Transverse colon (tissue), 4 donors: Measurements from ENCODE around the gene STX8. TPM values are rescaled to one million over a fixed set of nuclear protein-coding genes. Genes with fewer than 3 reads are reported as not detected.

Experiments used
- DNase-seq: peaks from one replicate; pipeline ENCODE4 v3.0.0-alpha.2; 2019
- H3K27ac ChIP-seq, 4 donors: fragments of 200-600 bp; sonication (generic); 2 replicates each; pipeline ENCODE4 v1.5.1; 2016 to 2018; ENCODE audit warnings: inconsistent platforms in 4 of 4
- H3K27me3 ChIP-seq: fragments of 200-600 bp; sonication (generic); 2 replicates; pipeline ENCODE4 v1.5.1; 2017; ENCODE audit warnings: inconsistent platforms
- H3K36me3 ChIP-seq, 4 donors: fragments of 200-600 bp; sonication (generic); 2 replicates each; pipeline ENCODE4 v1.5.1; 2017 to 2019; ENCODE audit warnings: inconsistent platforms in 4 of 4
- H3K4me1 ChIP-seq, 4 donors: fragments of 200-600 bp; sonication (generic); 2 replicates each; pipeline ENCODE4 v1.5.1; 2017 to 2020; ENCODE audit warnings: inconsistent platforms in 4 of 4
- H3K4me3 ChIP-seq, 4 donors: fragments of 200-600 bp; sonication (generic); 1 replicate in 1 of 4; 2 replicates in 3 of 4; pipeline versions ENCODE4 v1.5.1 to v1.6.1; 2017 to 2019; ENCODE audit warnings: inconsistent platforms in 4 of 4
- H3K9me3 ChIP-seq, 2 donors: fragments of 200-600 bp; sonication (generic); 2 replicates each; pipeline ENCODE4 v1.5.1; 2017 to 2019; ENCODE audit warnings: inconsistent platforms in 2 of 2
- EP300 ChIP-seq: sonication (generic); formaldehyde crosslinking; IDR thresholded peaks from one replicate; pipeline ENCODE4 v1.6.1; 2017; ENCODE audit warnings: antibody characterized with exemption, low read depth
- POLR2A ChIP-seq: fragments of 450-650 bp; IDR thresholded peaks from one replicate; pipeline ENCODE4 v1.6.1; 2016; ENCODE audit warnings: antibody characterized with exemption, mild to moderate bottlenecking, moderate library complexity
- POLR2AphosphoS5 ChIP-seq, 3 donors: sonication (generic); formaldehyde crosslinking; IDR thresholded peaks; one replicate each; pipeline ENCODE4 v1.6.1; 2016; ENCODE audit warnings: antibody characterized with exemption in 3 of 3
- WGBS, 2 donors: methylation state at CpG; one replicate each; pipeline ENCODE4 v1.1.5; 2018; ENCODE audit warnings: low coverage in 1 of 2; 5-methylcytosine and 5-hydroxymethylcytosine counted together
- in situ Hi-C, 4 donors: fragments of 200-750 bp; cut with MboI; loops; one replicate each; pipeline versions ENCODE4 v1.15.0 to v1.15.1; 2017; ENCODE audit warnings: low sequenced_read_pairs in 3 of 4, low pct_ligation_motif_present in 1 of 4, low pct_unique_long_range_greater_than_20kb in 1 of 4
- intact Hi-C: fragments of 100-400 bp; cut with DNase I; formaldehyde crosslinking; loops from one replicate; pipeline ENCODE4 v1.15.1; 2023; ENCODE audit warnings: low total_unique reads
- total RNA-seq, 4 donors: library from RNA; depleted of rRNA; stranded (reverse); fragments of >200 nt; gene quantifications; one replicate each; pipeline ENCODE4 v1.1.0, GENCODE V29; 2016
- TF ChIP-seq, protein P1 (sequence below), 5 experiments: fragments of 200-600 bp in 3 of 5; fragments of 450-650 bp in 2 of 5; sonication (generic) in 3 of 5; IDR thresholded peaks; 1 replicate in 2 of 5; 2 replicates in 3 of 5; pipeline ENCODE4 v1.5.1; 2016 to 2017; ENCODE audit warnings: antibody characterized with exemption in 5 of 5, inconsistent platforms in 3 of 5, mild to moderate bottlenecking in 2 of 5, moderate library complexity in 1 of 5

Gene STX8
- total RNA-seq, 4 donors from 2014 or later: 18.0 to 53.8 (median 38.3) TPM

DNA sequence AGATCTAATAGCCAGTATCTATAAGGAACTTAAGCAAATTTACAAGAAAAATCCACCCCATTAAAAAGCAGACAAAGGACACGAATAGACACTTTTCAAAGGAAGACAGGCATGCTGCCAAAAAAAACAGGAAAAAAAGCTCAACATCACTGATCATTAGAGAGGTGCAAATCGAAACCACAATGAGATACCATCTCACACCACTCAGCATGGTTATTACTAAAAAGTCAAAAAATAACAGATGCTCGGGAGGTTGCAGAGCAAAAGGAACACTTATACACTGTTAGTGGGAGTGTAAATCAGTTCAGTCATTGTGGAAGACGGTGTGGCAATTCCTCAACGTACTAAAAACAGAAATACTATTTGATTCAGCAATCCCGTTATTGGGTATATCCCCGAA, 9.6 kb downstream of the STX8 start:
- no peaks in the 10 kb centered on the region for H3K27me3 ChIP-seq
- peaks cover 0 to 11% (median 3%) of the 10 kb centered on the region in 4 donors for H3K36me3 ChIP-seq
- no peak overlapping the region for H3K27ac ChIP-seq
- H3K4me1 ChIP-seq: no peaks in the 10 kb centered on the region
- 54 to 73% methylated on average over 5 to 7 of the region's 7 CpGs for WGBS, 2 donors
- no peaks in the 10 kb centered on the region for H3K9me3 ChIP-seq
- TF ChIP-seq EP300 (no peak), POLR2AphosphoS5 (IDR thresholded peaks at IDR 0.05) (no peak), POLR2A (no peak)
- TF ChIP-seq, protein P1, sequence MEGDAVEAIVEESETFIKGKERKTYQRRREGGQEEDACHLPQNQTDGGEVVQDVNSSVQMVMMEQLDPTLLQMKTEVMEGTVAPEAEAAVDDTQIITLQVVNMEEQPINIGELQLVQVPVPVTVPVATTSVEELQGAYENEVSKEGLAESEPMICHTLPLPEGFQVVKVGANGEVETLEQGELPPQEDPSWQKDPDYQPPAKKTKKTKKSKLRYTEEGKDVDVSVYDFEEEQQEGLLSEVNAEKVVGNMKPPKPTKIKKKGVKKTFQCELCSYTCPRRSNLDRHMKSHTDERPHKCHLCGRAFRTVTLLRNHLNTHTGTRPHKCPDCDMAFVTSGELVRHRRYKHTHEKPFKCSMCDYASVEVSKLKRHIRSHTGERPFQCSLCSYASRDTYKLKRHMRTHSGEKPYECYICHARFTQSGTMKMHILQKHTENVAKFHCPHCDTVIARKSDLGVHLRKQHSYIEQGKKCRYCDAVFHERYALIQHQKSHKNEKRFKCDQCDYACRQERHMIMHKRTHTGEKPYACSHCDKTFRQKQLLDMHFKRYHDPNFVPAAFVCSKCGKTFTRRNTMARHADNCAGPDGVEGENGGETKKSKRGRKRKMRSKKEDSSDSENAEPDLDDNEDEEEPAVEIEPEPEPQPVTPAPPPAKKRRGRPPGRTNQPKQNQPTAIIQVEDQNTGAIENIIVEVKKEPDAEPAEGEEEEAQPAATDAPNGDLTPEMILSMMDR (IDR thresholded peaks at IDR 0.05): no peak
- no peak overlapping the region for H3K4me3 ChIP-seq
- in situ Hi-C loops (no loop called here), intact Hi-C loops (no loop called here)
- no peak for DNase-seq

DNA sequence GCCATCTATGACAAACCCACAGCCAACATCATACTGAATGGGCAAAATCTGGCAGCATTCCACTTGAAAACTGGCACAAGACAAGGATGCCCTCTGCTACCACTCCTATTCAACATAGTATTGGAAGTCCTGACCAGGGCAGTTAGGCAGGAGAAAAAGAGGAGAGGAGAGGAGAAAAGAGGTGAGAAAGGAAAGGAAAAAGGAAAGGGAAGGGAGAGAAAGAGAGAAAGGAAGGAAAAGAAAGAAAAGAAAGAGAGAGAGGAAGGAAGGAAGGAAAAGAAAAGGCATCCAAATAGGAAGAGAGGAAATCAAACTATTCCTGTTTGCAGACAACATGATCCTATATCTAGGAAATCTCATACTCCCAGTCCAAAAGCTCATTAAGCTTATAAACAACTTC, 11.5 kb downstream of the STX8 start:
- Histone ChIP-seq H3K36me3 (peaks cover 0 to 11% (median 3%) of the 10 kb centered on the region in 4 donors), H3K27ac (no peak overlapping the region), H3K4me1 (no peaks in the 10 kb centered on the region), H3K9me3 (no peaks in the 10 kb centered on the region), H3K27me3 (no peaks in the 10 kb centered on the region), H3K4me3 (no peak overlapping the region)
- in situ Hi-C loops: no loop called here
- no peak for DNase-seq
- intact Hi-C loops: no loop called here
- no peak for TF ChIP-seq POLR2AphosphoS5 (IDR thresholded peaks at IDR 0.05)
- no peak for TF ChIP-seq EP300
- TF ChIP-seq, protein P1 (IDR thresholded peaks at IDR 0.05): no peak
- no peak for TF ChIP-seq POLR2A

DNA sequence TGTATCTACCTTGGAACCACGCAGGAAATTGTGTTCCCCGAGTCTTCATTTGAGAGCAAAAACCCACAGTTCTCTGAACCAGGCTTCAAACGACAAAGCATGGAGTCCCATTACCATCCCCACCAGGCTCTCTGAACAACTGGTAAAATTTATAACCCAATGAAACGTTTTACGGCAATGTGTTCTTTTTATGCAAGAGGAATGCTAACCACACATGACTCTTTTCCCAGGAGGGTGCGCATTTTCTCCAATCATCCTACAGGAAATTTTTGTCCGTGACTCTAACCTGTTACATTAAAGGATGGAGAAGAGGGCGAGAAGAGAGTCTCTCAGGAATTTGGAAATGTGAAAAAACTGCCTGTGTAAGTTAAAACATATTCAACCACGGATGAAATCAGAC, 17.8 kb downstream of the STX8 start:
- no peak for DNase-seq
- no peaks in the 10 kb centered on the region for H3K27me3 ChIP-seq
- in situ Hi-C loops (no loop called here), intact Hi-C loops (no loop called here)
- H3K9me3 ChIP-seq: no peaks in the 10 kb centered on the region
- H3K27ac ChIP-seq: no peak overlapping the region
- 86 to 88% methylated on average over 6 to 9 of the region's 9 CpGs for WGBS, 2 donors
- peaks cover 0 to 3% (median 1%) of the 10 kb centered on the region in 4 donors for H3K4me1 ChIP-seq
- no peak overlapping the region for H3K4me3 ChIP-seq
- TF ChIP-seq EP300: no peak
- no peak for TF ChIP-seq POLR2A
- no peak for TF ChIP-seq POLR2AphosphoS5 (IDR thresholded peaks at IDR 0.05)
- TF ChIP-seq, protein P1 (IDR thresholded peaks at IDR 0.05): no peak
- H3K36me3 ChIP-seq: no peaks in the 10 kb centered on the region

DNA sequence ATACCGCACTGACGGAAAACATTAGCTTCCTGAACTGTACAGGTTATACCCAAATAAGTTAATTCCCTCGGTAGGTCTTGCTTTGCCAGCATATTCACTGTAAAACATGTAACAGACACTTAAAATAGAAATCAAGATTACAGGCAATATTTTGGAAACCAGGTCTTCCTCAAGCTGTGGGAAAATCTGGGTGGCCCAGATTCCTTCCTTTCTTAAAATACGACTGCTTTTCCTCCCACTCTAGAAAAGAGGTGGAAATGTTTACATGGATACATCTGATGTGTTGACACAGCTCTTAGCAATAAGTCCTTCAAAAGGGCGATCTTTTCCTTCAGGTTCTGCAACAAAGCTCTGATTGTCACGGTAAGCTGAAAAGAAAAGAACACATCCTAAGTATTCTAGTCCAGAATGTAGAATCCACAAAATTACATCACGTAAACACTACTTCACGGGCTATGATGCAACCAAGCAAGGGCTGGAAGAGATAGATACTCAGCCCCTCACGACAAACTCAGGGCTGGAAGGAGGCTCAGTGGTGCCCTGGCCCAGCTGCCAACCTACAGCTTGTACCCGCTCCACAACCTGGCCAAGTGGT, 18.4 kb downstream of the STX8 start:
- TF ChIP-seq EP300: no peak
- TF ChIP-seq, protein P1 (IDR thresholded peaks at IDR 0.05): no peak
- TF ChIP-seq POLR2A: no peak
- no peak for TF ChIP-seq POLR2AphosphoS5 (IDR thresholded peaks at IDR 0.05)
- H3K4me1 ChIP-seq: peaks cover 0 to 3% (median 1%) of the 10 kb centered on the region in 4 donors
- H3K36me3 ChIP-seq: no peaks in the 10 kb centered on the region
- no peak for DNase-seq
- H3K27me3 ChIP-seq: no peaks in the 10 kb centered on the region
- intact Hi-C loops: no loop called here
- in situ Hi-C loops: no loop called here
- WGBS, 2 donors: 61 to 72% methylated on average over 4 to 10 of the region's 10 CpGs
- no peak overlapping the region for H3K4me3 ChIP-seq
- no peaks in the 10 kb centered on the region for H3K9me3 ChIP-seq
- H3K27ac ChIP-seq: no peak overlapping the region
